LNCaP clone FGC (cell line): ENCODE measurements around the gene TSC22D3.

Experiments used
- DNase-seq: peaks from one replicate; pipeline ENCODE4 v3.0.0-alpha.2; 2011; ENCODE audit warnings: low read depth
- H3K4me3 ChIP-seq: 2 replicates; pipeline ENCODE4 v1.5.1; 2011; ENCODE audit warnings: mild to moderate bottlenecking, low read depth, low read length, control low read depth
- CTCF ChIP-seq: IDR thresholded peaks from 2 replicates; pipeline ENCODE4 v1.5.1; 2012; ENCODE audit warnings: mild to moderate bottlenecking; ENCODE audit not compliant: control insufficient read depth, insufficient read depth; ENCODE audit errors: extremely low read depth

Gene TSC22D3

GRCh38 chrX:107683124-107683895, 92.3 kb downstream of the TSC22D3 start:
- H3K4me3 ChIP-seq, result no peak overlapping the region
- no peak for TF ChIP-seq CTCF
- DNase-seq, result no peak

- TF ChIP-seq CTCF, result no peak
- H3K4me3 ChIP-seq, result no peak overlapping the region
- DNase-seq, result no peak
Measured at GRCh38 chrX:107682256-107682655, 93.3 kb downstream of the TSC22D3 start.

GRCh38 chrX:107678957-107679740, 96.4 kb downstream of the TSC22D3 start:
- no peak overlapping the region for H3K4me3 ChIP-seq
- DNase-seq, result no peak
- TF ChIP-seq CTCF, result no peak

GRCh38 chrX:107677909-107678308, 97.7 kb downstream of the TSC22D3 start:
- DNase-seq, result no peak

GRCh38 chrX:107677501-107677901, 98.1 kb downstream of the TSC22D3 start:
- H3K4me3 ChIP-seq, result peak overlapping the region; percentile 70
- TF ChIP-seq CTCF, result peak; percentile 14; the same call in 1 of the 2 replicates
- DNase-seq, result no peak

More at GRCh38 chrX:107677909-107678308, 97.7 kb downstream of the TSC22D3 start:
- H3K4me3 ChIP-seq, result no peak overlapping the region
- no peak for TF ChIP-seq CTCF

GRCh38 chrX:107676559-107677378, 98.8 kb downstream of the TSC22D3 start:
- no peak for TF ChIP-seq CTCF
- peak overlapping the region; percentile 70 for H3K4me3 ChIP-seq
- DNase-seq, result peak; percentile 74
